GM12892 (cell line): ENCODE measurements around the gene KCNJ6.

Experiments used
- POLR2A ChIP-seq: IDR thresholded peaks from 2 replicates; pipeline ENCODE4 v1.6.1; 2011; ENCODE audit warnings: low read depth, low read length, control low read depth
- POLR2AphosphoS5 ChIP-seq: IDR thresholded peaks from 2 replicates; pipeline ENCODE4 v1.6.1; 2011; ENCODE audit warnings: low read depth, low read length, control low read depth
- TAF1 ChIP-seq: IDR thresholded peaks from 2 replicates; pipeline ENCODE4 v1.6.1; 2011; ENCODE audit warnings: low read depth, mild to moderate bottlenecking, control low read depth, low read length, borderline replicate concordance

DNA sequence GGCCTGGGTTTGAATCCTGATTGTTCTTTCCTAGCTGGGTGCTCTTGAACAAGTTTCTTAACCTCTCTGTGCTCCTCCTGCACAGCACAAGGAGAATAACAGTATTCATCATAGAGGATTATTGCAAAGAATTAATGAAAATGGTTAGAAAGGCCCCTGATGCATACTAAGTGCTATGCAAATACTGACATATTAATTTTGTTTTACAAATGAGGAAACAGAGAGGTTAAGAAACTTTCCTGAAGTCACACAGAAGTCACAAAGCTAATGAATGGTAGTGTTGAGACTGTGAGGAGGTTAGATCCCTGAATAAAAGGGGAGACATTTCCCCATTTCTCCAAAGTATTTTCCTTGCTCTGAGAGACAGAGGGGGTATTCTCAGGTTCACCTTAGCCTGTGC is 99.0 kb downstream of the KCNJ6 start:
- TF ChIP-seq POLR2AphosphoS5 = no peak
- TF ChIP-seq POLR2A = no peak
- no peak for TF ChIP-seq TAF1
